Ishikawa (cell line): ENCODE measurements around the gene ZNF654.

Experiments
- CEBPB ChIP-seq: IDR thresholded peaks from 2 replicates; pipeline ENCODE4 v1.6.1; 2012
- CREB1 ChIP-seq: IDR thresholded peaks from 2 replicates; pipeline ENCODE4 v1.6.1; 2012; ENCODE audit warnings: low read depth
- EGR1 ChIP-seq: IDR thresholded peaks from 2 replicates; pipeline ENCODE4 v1.6.1; 2012
- EP300 ChIP-seq: IDR thresholded peaks from 2 replicates; pipeline ENCODE4 v1.6.1; 2012; ENCODE audit warnings: borderline replicate concordance
- FOXM1 ChIP-seq: IDR thresholded peaks from 2 replicates; pipeline ENCODE4 v1.6.1; 2012; ENCODE audit warnings: low read depth, borderline replicate concordance
- NFIC ChIP-seq: IDR thresholded peaks from 2 replicates; pipeline ENCODE4 v1.6.1; 2012
- RAD21 ChIP-seq: IDR thresholded peaks from 2 replicates; pipeline ENCODE4 v1.6.1; 2012; ENCODE audit warnings: low read depth
- TAF1 ChIP-seq: IDR thresholded peaks from 2 replicates; pipeline ENCODE4 v1.6.1; 2012; ENCODE audit warnings: low read depth, mild to moderate bottlenecking
- TCF12 ChIP-seq: IDR thresholded peaks from 2 replicates; pipeline ENCODE4 v1.6.1; 2012; ENCODE audit warnings: low read depth
- TEAD4 ChIP-seq: IDR thresholded peaks from 2 replicates; pipeline ENCODE4 v1.6.1; 2012
- YY1 ChIP-seq: IDR thresholded peaks from 2 replicates; pipeline ENCODE4 v1.6.1; 2012; ENCODE audit warnings: low read depth
- ZBTB7A ChIP-seq: IDR thresholded peaks from 2 replicates; pipeline ENCODE4 v1.6.1; 2012; ENCODE audit warnings: low read depth
- TF ChIP-seq, protein P1 (sequence below): IDR thresholded peaks from 2 replicates; pipeline ENCODE4 v1.6.1; 2012
- TF ChIP-seq, protein P2 (sequence below): IDR thresholded peaks from 2 replicates; pipeline ENCODE4 v1.6.1; 2012
- TF ChIP-seq, protein P3 (sequence below): IDR thresholded peaks from 2 replicates; pipeline ENCODE4 v1.6.1; 2012; ENCODE audit warnings: low read depth, mild to moderate bottlenecking

The ZNF654 gene

DNA sequence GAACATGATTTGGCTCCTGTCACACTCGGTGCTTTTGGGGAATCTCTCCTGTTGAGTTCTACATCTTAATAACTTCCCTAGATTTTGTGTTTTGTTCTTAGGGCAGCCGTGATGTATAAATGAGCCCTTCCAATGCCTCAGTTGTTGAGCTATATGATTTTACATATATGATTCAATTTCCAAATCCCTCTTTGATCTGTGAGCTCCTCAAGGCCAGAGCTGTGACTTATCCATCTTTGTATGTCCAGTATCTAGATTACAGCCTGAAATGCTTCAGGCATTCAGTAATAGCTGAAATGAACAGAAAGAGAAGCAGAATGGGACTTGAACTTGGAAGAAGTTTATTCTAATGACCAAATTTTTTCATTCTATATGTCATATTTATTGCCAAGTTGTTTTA, 26.8 kb upstream of the ZNF654 start:
- TF ChIP-seq TEAD4 (no peak), NFIC (no peak), RAD21 (no peak), FOXM1 (no peak), EGR1 (no peak), EP300 (no peak), TCF12 (no peak), CREB1 (no peak), CEBPB (no peak), ZBTB7A (no peak), YY1 (no peak)
- TF ChIP-seq, protein P1, sequence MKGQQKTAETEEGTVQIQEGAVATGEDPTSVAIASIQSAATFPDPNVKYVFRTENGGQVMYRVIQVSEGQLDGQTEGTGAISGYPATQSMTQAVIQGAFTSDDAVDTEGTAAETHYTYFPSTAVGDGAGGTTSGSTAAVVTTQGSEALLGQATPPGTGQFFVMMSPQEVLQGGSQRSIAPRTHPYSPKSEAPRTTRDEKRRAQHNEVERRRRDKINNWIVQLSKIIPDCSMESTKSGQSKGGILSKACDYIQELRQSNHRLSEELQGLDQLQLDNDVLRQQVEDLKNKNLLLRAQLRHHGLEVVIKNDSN, result no peak
- TF ChIP-seq, protein P2, sequence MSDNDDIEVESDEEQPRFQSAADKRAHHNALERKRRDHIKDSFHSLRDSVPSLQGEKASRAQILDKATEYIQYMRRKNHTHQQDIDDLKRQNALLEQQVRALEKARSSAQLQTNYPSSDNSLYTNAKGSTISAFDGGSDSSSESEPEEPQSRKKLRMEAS, result no peak
- TF ChIP-seq, protein P3, sequence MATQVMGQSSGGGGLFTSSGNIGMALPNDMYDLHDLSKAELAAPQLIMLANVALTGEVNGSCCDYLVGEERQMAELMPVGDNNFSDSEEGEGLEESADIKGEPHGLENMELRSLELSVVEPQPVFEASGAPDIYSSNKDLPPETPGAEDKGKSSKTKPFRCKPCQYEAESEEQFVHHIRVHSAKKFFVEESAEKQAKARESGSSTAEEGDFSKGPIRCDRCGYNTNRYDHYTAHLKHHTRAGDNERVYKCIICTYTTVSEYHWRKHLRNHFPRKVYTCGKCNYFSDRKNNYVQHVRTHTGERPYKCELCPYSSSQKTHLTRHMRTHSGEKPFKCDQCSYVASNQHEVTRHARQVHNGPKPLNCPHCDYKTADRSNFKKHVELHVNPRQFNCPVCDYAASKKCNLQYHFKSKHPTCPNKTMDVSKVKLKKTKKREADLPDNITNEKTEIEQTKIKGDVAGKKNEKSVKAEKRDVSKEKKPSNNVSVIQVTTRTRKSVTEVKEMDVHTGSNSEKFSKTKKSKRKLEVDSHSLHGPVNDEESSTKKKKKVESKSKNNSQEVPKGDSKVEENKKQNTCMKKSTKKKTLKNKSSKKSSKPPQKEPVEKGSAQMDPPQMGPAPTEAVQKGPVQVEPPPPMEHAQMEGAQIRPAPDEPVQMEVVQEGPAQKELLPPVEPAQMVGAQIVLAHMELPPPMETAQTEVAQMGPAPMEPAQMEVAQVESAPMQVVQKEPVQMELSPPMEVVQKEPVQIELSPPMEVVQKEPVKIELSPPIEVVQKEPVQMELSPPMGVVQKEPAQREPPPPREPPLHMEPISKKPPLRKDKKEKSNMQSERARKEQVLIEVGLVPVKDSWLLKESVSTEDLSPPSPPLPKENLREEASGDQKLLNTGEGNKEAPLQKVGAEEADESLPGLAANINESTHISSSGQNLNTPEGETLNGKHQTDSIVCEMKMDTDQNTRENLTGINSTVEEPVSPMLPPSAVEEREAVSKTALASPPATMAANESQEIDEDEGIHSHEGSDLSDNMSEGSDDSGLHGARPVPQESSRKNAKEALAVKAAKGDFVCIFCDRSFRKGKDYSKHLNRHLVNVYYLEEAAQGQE, result no peak

DNA sequence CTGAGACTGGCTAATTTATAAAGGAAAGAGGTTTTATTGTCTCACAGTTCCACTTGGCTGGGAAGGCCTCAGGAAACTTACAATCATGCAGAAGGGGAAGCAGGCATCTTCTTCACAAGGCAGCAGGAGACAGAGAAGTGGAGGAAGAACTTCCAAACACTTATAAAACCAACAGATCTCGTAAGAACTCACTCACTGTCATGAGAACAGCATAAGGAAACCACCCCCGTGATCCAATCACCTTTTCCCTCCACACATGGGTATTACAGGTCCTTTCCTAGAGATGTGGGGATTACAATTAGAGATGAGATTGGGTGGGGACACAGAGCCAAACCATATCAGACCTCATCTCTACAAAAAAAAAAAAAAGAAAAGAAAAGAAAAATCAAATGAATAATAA, 26.0 kb upstream of the ZNF654 start:
- TF ChIP-seq ZBTB7A, result no peak
- no peak for TF ChIP-seq CREB1
- no peak for TF ChIP-seq TAF1
- no peak for TF ChIP-seq FOXM1
- no peak for TF ChIP-seq RAD21
- TF ChIP-seq, protein P1, result no peak
- TF ChIP-seq, protein P2, result no peak
- TF ChIP-seq NFIC, result no peak
- TF ChIP-seq YY1, result no peak
- TF ChIP-seq CEBPB, result no peak
- TF ChIP-seq EGR1, result no peak

DNA sequence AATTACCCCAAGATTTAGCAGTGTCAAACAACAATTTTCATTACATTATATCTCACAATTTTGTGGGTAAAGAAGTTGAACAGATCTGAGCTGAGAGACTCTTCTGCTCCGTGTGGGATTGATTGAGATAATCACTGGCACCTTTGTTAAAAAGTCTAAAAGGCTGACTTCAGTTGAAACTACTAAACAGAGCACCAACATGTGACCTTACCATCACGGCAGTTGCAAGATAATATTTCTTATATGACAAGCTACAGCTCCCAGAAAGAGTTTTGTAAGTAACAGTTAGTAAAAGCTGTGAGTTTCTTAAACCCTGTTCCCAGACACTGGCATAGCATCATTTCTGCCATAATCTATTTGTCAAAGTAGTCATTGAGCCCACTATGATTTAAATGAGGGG, 25.2 kb upstream of the ZNF654 start:
- TF ChIP-seq, protein P3, result no peak
- TF ChIP-seq EGR1, result no peak
- no peak for TF ChIP-seq YY1
- TF ChIP-seq, protein P1, result no peak
- TF ChIP-seq TCF12, result no peak
- no peak for TF ChIP-seq FOXM1
- no peak for TF ChIP-seq CEBPB
- no peak for TF ChIP-seq CREB1
- TF ChIP-seq, protein P2, result no peak
- no peak for TF ChIP-seq EP300

DNA sequence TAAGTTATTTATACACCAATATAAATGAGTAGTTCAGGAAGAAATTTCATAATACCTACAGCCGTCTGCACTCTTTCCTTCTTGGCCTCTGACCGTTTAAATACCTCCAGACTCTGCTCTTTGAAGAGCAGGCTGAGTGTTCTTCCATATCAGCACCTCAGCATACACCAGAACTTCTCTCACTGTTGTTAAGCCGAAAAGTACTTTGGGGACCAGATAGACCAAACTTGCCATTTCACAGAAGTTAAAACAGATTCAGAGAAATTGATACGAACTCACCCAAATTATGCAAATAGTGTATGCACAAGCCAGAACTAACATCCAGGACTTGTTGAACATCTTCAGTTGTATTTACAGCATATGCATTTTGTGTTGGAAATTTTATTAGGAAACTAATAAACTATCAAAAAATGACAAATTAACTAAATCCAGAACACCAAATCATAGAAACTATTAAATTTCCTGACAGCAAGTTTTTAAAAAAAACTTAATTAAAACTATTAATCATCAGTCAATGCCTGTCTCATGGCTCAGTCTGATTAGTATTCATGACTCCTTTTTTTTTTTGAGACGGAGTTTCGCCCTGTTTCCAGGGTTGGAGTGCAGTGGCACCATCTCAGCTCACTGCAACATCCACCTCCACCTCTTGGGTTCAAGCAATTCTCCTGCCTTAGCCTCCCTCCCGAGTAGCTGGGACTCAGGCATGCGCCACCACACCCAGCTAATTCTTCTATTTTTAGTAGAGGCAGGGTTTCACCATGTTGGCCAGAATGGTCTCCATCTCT, 24.4 kb upstream of the ZNF654 start:
- no peak for TF ChIP-seq EGR1
- TF ChIP-seq RAD21, result no peak
- TF ChIP-seq ZBTB7A, result no peak
- TF ChIP-seq TCF12, result no peak
- no peak for TF ChIP-seq FOXM1
- TF ChIP-seq, protein P2, result no peak
- no peak for TF ChIP-seq EP300
- TF ChIP-seq CREB1, result no peak

DNA sequence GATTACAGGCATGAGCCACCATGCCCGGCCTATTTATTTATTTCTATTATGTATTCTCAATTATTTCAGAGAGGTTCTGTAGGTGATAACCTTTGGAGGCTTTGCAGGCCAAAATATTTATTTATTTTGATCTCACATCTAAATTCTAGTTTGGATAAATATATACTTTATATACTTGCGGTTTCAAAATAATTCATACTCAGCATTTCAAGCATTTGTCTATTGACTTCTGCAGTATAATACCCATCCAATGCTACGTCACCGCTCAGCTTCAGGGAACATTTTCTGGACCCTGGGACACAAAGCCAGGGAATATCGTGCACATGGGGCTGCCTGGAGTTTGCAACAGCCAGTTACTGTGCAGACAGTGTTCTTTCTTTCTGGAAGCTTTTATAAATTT, 22.8 kb upstream of the ZNF654 start:
- TF ChIP-seq ZBTB7A (no peak), TCF12 (no peak), EGR1 (no peak), YY1 (no peak), RAD21 (no peak), TAF1 (no peak), CEBPB (no peak), NFIC (no peak), EP300 (no peak), CREB1 (no peak), TEAD4 (no peak), FOXM1 (no peak)
- TF ChIP-seq, protein P3, result no peak
- TF ChIP-seq, protein P2, result no peak
- TF ChIP-seq, protein P1, result no peak
